ENCODE measurements around the gene RHEX.

DNA sequence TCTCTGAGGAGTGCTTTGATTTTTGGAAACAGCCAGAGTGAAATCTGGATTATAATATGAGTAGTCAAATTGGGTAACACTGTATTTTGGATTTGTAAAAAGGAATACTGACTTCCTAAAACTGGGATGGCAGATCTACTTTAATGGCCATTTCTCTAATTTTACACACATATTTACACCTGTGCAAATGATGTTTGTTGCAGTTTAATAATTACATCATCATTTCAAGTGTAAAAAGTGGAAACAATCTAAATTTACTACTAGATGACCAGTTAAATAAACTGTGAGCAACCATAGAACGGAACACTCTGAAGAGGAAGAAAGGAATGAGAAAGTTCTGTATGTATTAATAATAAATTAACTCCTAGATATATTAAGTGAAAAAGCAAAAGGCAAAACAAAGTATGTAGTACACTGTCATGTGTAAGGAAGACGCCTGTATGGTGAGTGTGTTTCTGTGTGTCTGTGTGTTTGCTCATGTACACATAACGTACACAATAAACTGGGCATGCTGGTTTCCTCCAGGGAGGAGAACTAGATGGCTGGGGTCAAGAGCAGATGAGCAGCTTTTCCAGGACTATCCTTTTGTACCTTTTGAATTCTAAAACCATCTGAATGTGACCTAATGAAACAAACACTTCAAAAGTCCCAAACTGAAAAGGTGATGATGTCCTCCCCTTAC lies 2.9 kb upstream of the RHEX start:
- TF ChIP-seq, protein P1, sequence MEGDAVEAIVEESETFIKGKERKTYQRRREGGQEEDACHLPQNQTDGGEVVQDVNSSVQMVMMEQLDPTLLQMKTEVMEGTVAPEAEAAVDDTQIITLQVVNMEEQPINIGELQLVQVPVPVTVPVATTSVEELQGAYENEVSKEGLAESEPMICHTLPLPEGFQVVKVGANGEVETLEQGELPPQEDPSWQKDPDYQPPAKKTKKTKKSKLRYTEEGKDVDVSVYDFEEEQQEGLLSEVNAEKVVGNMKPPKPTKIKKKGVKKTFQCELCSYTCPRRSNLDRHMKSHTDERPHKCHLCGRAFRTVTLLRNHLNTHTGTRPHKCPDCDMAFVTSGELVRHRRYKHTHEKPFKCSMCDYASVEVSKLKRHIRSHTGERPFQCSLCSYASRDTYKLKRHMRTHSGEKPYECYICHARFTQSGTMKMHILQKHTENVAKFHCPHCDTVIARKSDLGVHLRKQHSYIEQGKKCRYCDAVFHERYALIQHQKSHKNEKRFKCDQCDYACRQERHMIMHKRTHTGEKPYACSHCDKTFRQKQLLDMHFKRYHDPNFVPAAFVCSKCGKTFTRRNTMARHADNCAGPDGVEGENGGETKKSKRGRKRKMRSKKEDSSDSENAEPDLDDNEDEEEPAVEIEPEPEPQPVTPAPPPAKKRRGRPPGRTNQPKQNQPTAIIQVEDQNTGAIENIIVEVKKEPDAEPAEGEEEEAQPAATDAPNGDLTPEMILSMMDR (IDR thresholded peaks at IDR 0.05) = no peak
- TF ChIP-seq ZFX (IDR thresholded peaks at IDR 0.05; ENCODE audit: borderline replicate concordance) = no peak
